Gastrocnemius medialis (tissue), 4 donors: ENCODE results near the gene LSS. TPM values are rescaled to one million over a fixed set of nuclear protein-coding genes. Genes with fewer than 3 reads are reported as not detected.
"Not testable (repeated sequence)": the region's sequence is repeated elsewhere in the genome, so short reads cannot be mapped to it uniquely, and the experiment has no call there.

Source experiments
- ATAC-seq, 2 donors: fragments of 150-250 bp; one replicate each; pipeline ENCODE4 v1.9.1; 2016
- DNase-seq, 2 donors: peaks; one replicate each; pipeline ENCODE4 v3.0.0-alpha.2; 2019
- H3K27ac ChIP-seq, 4 donors: fragments of 200-600 bp; sonication (generic); 1 replicate in 1 of 4; 2 replicates in 3 of 4; pipeline ENCODE4 v1.5.1; 2016 to 2018; ENCODE audit warnings: mild to moderate bottlenecking in 2 of 4, moderate library complexity in 1 of 4
- H3K27me3 ChIP-seq, 3 donors: fragments of 200-600 bp; sonication (generic) in 2 of 3; 1 replicate in 1 of 3; 2 replicates in 2 of 3; pipeline versions ENCODE4 v1.5.1 to v1.6.0; 2016 to 2019; ENCODE audit warnings: mild to moderate bottlenecking in 1 of 3, moderate library complexity in 1 of 3
- H3K36me3 ChIP-seq, 2 donors: fragments of 200-600 bp; sonication (generic) in 1 of 2; one replicate each; pipeline ENCODE4 v1.5.1; 2017 to 2018
- H3K4me1 ChIP-seq, 2 donors: fragments of 200-600 bp; sonication (generic) in 1 of 2; one replicate each; pipeline ENCODE4 v1.5.1; 2016 to 2017; ENCODE audit warnings: mild to moderate bottlenecking in 2 of 2
- H3K4me3 ChIP-seq, 4 donors: fragments of 200-600 bp; sonication (generic) in 3 of 4; 1 replicate in 1 of 4; 2 replicates in 3 of 4; pipeline ENCODE4 v1.5.1; 2016 to 2019; ENCODE audit warnings: mild to moderate bottlenecking in 2 of 4
- H3K9me3 ChIP-seq, 3 donors: fragments of 200-600 bp; sonication (generic) in 2 of 3; 1 replicate in 1 of 3; 2 replicates in 2 of 3; pipeline ENCODE4 v1.5.1; 2016 to 2019
- CTCF ChIP-seq, 5 experiments: fragments of 450-650 bp in 3 of 5; fragments of 200-600 bp in 2 of 5; sonication (generic) in 2 of 5; IDR thresholded peaks in 4 of 5; conservative IDR thresholded peaks in 1 of 5; 1 replicate in 4 of 5; 2 replicates in 1 of 5; pipeline ENCODE4 v1.5.1; 2016 to 2019; ENCODE audit warnings: antibody characterized with exemption in 5 of 5, mild to moderate bottlenecking in 3 of 5, moderate library complexity in 3 of 5
- POLR2A ChIP-seq, 2 donors: fragments of 450-650 bp; IDR thresholded peaks; one replicate each; pipeline ENCODE4 v1.6.1; 2017; ENCODE audit warnings: antibody characterized with exemption in 2 of 2, mild to moderate bottlenecking in 2 of 2, moderate library complexity in 2 of 2
- in situ Hi-C, 4 donors: fragments of 200-750 bp; cut with MboI; loops; one replicate each; pipeline versions ENCODE4 v1.15.0 to v1.8.0; 2017; ENCODE audit warnings: low sequenced_read_pairs in 4 of 4
- intact Hi-C: fragments of 100-400 bp; cut with DNase I; formaldehyde crosslinking; loops from one replicate; pipeline ENCODE4 v1.15.1; 2023; ENCODE audit warnings: low total_unique reads
- total RNA-seq, 4 donors: library from RNA; depleted of rRNA; stranded (reverse); fragments of >200 nt; gene quantifications; one replicate each; pipeline versions ENCODE4 v1.1.0 to v1.2.3, GENCODE V29; 2016

LSS gene
- total RNA-seq, 4 donors from 2014 or later, result 26.4 to 47.2 (median 32.7) TPM

- H3K27me3 ChIP-seq, result no peaks in the 10 kb centered on the region
- intact Hi-C loops (no loop called here), in situ Hi-C loops (no loop called here)
- peak in 1 of 2 donors; percentile 77 for DNase-seq
- ATAC-seq, result peak; percentile 25 to 48
- no peaks in the 10 kb centered on the region for H3K36me3 ChIP-seq
- peaks cover 17 to 25% of the 10 kb centered on the region in 2 donors for H3K4me1 ChIP-seq
- TF ChIP-seq CTCF (IDR thresholded peaks at IDR 0.05 in 4 of 5, conservative IDR thresholded peaks at IDR 0.05 in 1 of 5), result no peak
- no peak for TF ChIP-seq POLR2A (IDR thresholded peaks at IDR 0.05)
- H3K27ac ChIP-seq, result peak within 1 kb of the TSS; percentile 73 to 94 (median 86)
- H3K9me3 ChIP-seq, result no peaks in the 10 kb centered on the region
- H3K4me3 ChIP-seq, result peak within 1 kb of the TSS; percentile 49 to 92 (median 64)
These were observed 44.5 kb downstream of the LSS start, which contains the start of gene SPATC1L for GRCh38 chr21:46183910-46184624. Gene SPATC1L (minus strand): TSS chr21:46184459. CDS start chr21:46182816, 1,643 bp downstream.

GRCh38 chr21:46183337-46183909 lies 45.2 kb downstream of the LSS start:
- H3K27ac ChIP-seq, H3K9me3 ChIP-seq, intact Hi-C loops, H3K36me3 ChIP-seq, in situ Hi-C loops, ATAC-seq, H3K27me3 ChIP-seq, DNase-seq: not testable (repeated sequence)
- peak overlapping the region in 3 of 4 donors; percentile 61 to 92 (median 66) for H3K4me3 ChIP-seq
- peaks cover 10 to 18% of the 10 kb centered on the region in 2 donors for H3K4me1 ChIP-seq

- intact Hi-C loops, result no loop called here
- ATAC-seq, result no peak
- Histone ChIP-seq H3K36me3 (no peaks in the 10 kb centered on the region), H3K27ac (no peak overlapping the region), H3K27me3 (no peaks in the 10 kb centered on the region), H3K4me1 (peaks cover 4 to 13% of the 10 kb centered on the region in 2 donors), H3K4me3 (no peak overlapping the region), H3K9me3 (no peaks in the 10 kb centered on the region)
- TF ChIP-seq POLR2A (IDR thresholded peaks at IDR 0.05) (no peak), CTCF (IDR thresholded peaks at IDR 0.05 in 4 of 5, conservative IDR thresholded peaks at IDR 0.05 in 1 of 5) (no peak)
- in situ Hi-C loops, result no loop called here
- no peak for DNase-seq
These were observed 45.8 kb downstream of the LSS start for GRCh38 chr21:46182548-46183336.

DNA sequence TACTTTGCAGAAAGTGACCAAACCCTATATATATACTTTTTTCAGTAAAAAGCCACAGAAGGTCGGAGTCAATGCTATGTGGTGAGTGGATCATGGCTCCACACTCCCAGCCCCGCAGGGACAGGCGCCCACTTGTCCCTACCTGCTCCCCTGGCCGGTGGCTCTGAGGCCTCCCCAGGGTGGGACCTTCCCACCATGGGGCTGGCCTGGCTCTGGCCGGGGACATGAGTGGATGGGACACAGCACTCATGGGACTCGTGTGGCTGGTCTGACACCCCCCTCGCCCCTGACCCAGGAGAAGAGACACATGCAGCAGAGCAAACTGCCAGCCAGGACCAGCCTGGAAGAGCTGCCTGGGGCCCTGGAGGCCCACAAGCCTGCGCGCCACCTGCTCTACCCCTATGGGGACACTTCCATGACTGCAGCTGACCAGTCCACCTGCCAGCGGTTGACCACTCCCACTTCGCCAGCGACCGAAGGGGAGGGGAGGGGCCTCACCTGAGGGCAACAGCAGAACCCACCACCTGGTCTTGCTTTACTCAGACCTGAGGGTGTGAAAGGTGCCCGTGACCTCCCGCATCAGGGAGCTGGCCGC lies 46.5 kb downstream of the LSS start:
- Histone ChIP-seq H3K4me3 (no peak overlapping the region), H3K27ac (no peak overlapping the region), H3K36me3 (no peaks in the 10 kb centered on the region), H3K9me3 (no peaks in the 10 kb centered on the region), H3K4me1 (peaks cover 0 to 12% of the 10 kb centered on the region in 2 donors), H3K27me3 (no peaks in the 10 kb centered on the region)
- DNase-seq (no peak), ATAC-seq (no peak)
- intact Hi-C loops (no loop called here), in situ Hi-C loops (no loop called here)
- no peak for TF ChIP-seq POLR2A (IDR thresholded peaks at IDR 0.05)
- TF ChIP-seq CTCF (IDR thresholded peaks at IDR 0.05 in 4 of 5, conservative IDR thresholded peaks at IDR 0.05 in 1 of 5), result no peak
